NOMO-1 treated with dmso at 0.1 percent for 144 hours (cell line): Measurements from ENCODE around the gene OPA1.

Experiments
- DNase-seq: peaks from one replicate; lab custom pipeline; 2025; ENCODE audit not compliant: unreplicated experiment; lab: John Stamatoyannopoulos, UW

OPA1 gene

DNA sequence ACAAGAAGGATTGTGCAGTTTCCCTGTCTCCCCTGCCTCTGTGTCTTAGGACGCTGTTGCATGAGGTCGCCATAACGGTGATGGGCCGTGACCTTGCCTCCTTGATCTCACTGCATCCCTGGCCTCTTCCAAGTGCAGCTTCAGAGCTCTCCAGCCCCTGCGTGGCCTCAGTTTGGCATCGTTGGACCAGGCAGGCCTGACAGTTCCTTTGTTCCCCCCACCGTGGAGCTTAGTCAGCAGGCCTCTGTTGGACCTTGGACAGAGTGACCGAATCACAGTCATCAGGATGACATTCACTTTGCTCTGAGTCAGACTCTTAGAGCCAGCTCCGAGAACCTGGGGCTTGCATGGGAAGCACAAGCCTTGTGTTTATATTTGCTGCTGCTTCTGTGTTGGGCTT lies 139.4 kb downstream of the OPA1 start:
- DNase-seq, result no peak

DNA sequence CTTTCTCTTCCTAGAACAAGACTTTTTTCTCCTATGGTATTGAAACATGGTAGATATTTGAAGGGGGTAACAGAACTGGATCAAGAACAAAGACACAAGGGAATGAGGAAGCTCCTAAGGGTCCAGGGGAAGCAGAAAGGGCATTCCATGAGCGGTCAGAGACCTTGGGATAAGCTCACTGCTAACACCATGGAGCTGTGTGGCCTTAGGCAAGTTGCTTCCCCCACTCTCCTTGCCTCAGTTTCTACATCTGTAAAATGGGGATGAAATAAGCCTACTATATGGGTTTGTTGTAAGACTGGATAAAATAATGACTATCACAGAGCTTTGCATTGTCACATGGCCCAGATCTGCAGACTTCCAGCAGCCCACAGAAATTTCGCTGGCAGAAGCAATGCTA lies 139.8 kb downstream of the OPA1 start:
- DNase-seq, result no peak

DNA sequence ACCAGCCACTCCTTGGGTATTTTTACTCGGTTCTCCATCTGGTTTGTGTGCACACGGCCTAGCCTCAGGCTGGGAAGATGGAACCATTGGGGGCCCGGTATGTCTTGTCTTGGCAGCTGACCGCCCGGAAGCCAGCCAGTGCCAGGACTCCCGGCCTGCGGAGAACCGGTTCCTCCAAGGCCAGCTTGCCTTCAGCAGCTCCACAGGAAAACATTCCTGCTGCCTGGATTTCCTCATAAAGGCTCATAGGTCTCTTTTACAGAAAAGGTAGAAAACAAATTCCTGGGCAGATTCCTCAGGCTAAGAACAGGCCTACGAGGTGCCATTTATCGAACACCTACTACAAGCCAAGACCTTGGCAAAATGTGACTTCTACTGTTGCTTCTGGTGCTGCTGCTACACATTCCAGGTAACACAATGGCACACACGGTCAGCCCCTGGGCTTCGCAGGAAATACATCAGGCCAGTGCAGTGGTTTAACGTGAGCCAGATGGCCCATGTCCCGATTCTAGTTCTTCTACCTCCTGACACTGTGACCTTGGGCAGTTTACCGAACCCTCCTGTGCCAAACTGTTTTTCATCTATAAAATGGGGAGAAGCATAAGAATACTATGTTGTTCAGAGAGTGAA lies 141.8 kb downstream of the OPA1 start:
- DNase-seq, result no peak

DNA sequence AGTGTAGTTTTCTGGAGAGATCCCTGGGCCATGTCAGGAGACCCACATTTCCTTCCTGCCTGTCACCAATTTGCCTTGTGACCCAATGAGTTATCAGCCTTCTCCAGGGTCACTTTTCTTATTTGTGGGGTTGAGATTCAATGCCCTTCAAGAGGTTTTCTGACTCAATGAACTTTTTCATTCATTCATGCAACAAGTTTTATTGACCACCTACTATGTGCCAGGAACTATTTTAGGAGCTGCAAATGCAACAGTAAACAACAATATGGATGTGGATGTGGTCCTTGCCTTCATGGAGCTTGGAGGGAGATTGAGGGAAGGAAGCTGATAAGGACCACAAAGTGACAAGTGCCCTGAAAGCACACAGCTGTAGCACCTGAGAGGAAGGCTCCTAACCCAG lies 142.8 kb downstream of the OPA1 start:
- no peak for DNase-seq

DNA sequence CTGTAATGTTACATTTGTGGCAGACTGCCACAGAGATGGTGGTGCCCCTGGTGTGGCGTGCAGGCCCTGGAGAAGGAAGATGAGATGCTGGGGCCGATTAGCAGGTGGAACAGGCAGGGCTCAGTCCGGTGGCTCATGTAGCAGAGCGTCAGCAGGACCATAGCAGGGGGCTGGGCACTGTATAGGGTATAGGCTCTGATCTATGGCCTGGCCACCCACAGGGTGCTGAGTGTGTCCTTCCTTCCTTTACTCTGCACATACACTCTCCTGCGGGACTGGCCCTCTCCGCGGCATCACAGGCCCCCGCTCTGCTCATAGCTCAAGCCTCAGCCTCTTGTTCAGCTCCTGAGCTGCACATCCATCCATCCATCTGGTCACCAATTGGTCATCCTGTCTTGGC lies 143.6 kb downstream of the OPA1 start:
- no peak for DNase-seq

DNA sequence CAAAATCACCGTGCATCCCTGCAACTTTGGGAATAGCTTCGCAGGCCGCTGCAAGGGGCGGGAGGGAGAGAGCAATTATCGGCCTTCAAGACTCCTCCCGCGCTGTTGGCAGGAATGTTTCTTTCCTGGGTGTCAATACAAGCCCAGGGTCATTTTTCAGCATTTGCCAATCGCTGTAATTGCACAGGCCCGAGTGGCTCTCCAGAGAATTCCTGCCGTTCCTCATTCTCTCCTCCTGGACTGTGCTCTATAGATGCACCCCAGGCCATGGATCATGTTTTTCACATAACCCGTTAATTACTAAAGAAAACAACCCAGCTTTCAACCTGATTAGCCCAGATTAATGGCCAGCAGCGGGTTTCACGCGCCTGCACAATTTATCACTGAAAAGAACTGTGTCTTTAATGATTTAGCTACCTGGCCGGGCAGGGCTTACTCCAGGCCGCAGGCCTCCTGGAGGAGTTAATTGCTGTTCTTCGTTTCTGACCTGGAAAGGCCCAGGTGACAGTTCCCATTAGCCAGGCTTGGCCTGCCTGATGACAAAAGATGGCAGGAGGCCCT lies 144.3 kb downstream of the OPA1 start:
- no peak for DNase-seq

DNA sequence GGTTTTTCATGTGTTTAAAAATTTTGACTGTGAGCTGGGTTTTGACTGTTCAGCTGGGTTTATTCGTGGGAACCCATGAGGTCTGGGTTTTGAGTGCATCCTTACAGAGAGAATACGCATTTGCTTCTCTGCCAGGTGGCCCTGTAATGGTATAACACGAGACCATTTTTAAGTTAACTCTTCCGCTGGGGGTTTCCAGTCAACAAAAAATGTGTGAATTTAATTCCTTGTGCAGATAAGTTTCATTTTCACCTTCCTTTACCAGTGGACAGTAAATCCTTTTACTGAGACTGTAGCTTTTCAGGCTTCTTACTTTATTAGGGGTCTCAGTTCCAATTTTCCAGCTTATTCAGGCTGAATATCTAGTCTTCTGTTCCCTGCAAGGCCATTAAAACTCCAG lies 149.6 kb downstream of the OPA1 start:
- DNase-seq, result no peak

DNA sequence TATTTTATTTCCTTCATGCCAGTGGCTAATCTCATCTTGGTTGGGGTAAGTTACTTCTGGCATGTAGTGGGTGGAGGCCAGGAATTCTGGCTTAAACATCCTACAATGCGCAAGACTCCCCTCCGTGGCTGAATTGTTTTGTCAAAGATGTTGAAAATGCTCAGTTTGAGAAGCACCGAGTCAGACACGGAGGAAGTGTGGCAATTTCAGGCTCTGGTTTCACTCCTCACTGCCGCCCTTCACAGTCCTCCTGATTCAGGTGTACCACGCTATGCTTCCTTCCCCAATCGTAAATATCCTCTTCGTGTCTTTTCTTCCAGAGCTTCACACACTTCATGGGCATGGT lies 150.7 kb downstream of the OPA1 start:
- peak; percentile 15 for DNase-seq

DNA sequence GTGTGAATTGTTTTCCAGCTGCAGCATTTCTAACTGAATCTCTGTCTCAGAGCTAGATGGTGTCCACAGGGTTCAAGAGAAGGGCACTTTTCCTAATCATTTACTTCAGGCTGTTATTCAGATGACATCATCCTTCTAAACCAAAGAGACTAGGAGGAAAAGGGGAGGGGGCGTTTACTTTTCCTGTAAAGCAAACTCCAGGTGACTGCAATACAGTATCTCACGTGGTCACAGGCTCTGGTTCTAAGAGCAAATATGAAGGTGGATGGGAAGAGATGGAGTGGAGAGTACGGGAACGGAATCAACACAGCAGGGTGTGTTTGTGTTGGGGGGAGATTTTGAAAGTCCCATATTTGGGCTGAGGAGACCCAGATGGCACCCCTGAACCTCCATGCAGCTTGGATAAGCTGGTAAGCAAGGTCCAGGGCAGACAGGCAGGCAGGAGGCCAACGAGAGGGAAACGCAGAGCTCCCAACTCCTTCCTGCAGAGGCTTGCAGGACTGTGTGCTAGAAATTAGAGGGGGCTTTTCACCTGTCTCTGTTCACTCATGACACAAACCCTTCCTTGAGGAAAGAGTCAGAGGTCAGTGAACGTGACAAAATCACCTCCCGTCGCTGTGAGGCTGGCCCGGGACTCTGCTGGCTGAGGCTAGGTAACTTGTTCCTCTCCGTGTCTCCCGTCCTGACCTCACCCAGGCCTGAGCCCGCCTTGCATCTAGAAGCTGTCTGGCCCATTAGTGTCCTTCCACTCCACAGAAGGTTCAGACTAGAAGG lies 151.2 kb downstream of the OPA1 start:
- no peak for DNase-seq

DNA sequence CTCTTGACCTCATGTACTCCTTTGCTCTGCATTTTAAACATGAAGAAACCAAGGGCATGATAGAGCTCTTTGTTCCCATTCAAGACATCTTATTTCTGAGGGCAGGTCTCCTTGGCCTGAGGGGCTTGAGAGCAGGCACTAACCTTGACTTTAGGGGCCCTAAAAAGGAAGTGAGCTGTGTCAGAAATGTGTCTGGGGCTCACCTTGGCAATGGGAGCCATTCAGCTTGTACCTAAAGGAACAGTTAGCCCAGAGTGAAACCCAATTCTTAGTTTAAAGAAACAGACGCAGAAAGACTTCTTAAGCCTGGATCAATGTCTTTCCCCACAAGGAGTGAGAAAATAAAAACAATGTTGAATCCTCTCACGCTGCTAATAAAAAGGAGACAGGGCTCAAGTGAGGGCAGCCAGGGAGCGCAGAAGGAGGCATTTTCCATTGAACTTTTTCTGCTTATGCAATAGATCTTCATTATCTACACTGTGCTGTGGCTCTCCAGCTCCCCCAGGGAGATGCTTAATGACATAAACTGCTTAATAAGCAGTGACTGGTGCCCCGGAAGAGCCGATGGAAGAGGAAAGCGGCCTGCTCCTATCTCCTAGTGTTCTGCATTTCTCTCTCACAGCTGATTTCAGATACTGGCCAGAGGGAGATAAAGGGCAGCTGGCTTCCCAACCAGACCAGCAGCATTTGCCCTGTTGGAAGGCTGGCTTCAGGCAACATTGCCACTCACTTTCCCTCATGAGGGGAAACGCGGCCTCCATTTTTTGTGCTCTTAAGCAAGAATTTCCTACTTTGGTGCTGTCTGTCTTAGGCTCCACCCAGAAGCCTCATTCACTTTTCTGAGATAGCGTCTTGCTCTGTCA lies 152.0 kb downstream of the OPA1 start:
- DNase-seq, result no peak

DNA sequence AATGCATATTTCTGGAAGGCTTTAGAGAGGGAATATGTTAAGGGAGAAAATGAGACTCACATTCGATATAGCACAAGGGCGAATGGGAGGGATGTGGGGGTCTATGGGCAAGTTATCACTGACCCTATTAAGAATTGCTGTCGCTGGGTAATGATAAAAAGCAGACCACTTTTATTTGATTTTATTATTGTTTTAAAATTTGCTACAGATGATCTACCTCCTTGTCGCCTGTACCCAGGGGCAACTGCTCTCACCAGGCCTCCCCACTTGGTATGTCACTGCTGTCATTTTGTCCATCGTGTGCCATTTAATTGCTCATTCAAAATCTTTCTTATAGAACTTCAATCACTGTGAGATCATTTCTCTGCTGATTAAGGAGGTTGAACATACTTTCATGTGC lies 153.8 kb downstream of the OPA1 start:
- DNase-seq, result no peak
